Measurements from ENCODE around the gene FURIN. TPM values are rescaled to one million over a fixed set of nuclear protein-coding genes. Genes with fewer than 3 reads are reported as not detected.
"Not testable (repeated sequence)": the region's sequence is repeated elsewhere in the genome, so short reads cannot be mapped to it uniquely, and the experiment has no call there.

Gene FURIN
- total RNA-seq, 4 donors from 2014 or later = 28.7 to 71.1 (median 42.4) TPM

GRCh38 chr15:90904746-90905145 lies 36.4 kb downstream of the FURIN start:
- Histone ChIP-seq H3K27me3 (no peaks in the 10 kb centered on the region), H3K27ac (peak overlapping the region in 3 of 4 donors; percentile 52 to 96 (median 94)), H3K36me3 (peaks cover 0 to 39% (median 32%) of the 10 kb centered on the region in 3 donors), H3K9me3 (no peaks in the 10 kb centered on the region), H3K4me3 (no peak overlapping the region), H3K4me1 (peaks cover 0 to 75% (median 59%) of the 10 kb centered on the region in 4 donors)
- 84 to 90% methylated on average over 9 of the region's 9 CpGs for WGBS, 2 donors
- no peak for DNase-seq (ENCODE audit: low spot score in 2 of 2)
- TF ChIP-seq CTCF (IDR thresholded peaks at IDR 0.05) = no peak
- no peak for TF ChIP-seq EP300 (IDR thresholded peaks at IDR 0.05)
- TF ChIP-seq POLR2A (IDR thresholded peaks at IDR 0.05) = no peak

DNA sequence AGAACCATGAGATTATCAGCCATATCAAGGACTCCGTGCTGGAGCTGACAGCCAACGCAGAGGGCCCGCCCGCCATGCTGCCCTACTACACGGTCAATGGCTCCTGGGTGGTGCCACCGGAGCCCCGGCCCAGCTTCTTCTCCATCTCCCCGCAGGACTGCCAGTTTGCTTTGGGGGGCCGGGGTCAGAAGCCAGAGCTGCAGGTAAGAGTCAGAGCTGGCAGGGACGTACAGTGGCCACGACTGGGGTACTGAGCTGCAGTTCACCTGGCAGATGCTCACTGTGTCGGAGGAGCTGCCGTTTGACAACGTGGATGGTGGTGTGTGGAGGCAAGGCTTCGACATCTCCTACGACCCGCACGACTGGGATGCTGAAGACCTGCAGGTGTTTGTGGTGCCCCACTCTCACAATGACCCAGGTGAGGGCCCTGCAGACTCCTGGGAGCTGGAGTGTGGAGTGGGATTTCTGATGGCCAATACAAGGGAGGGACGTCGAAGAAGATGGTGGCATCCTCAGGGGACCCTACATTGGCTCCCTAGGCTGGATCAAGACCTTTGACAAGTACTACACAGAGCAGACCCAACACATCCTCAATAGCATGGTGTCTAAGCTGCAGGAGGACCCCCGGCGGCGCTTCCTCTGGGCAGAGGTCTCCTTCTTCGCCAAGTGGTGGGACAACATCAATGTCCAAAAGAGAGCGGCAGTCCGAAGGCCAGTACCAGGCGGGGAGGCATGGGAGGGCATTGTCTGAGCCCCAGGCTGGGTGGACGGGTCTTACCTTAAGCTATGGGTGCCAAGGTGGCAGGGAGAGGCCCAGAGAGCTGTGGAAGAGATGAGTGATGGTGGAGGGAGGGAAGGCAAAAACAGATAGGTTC lies 37.2 kb downstream of the FURIN start:
- Histone ChIP-seq H3K9me3 (no peaks in the 10 kb centered on the region), H3K27me3 (no peaks in the 10 kb centered on the region), H3K4me3 (no peak overlapping the region), H3K36me3 (peaks cover 0 to 47% (median 40%) of the 10 kb centered on the region in 3 donors), H3K27ac (peak overlapping the region in 3 of 4 donors; percentile 71 to 96 (median 94)), H3K4me1 (peaks cover 0 to 80% (median 60%) of the 10 kb centered on the region in 4 donors)
- TF ChIP-seq EP300 (IDR thresholded peaks at IDR 0.05) (no peak), POLR2A (IDR thresholded peaks at IDR 0.05) (no peak), CTCF (IDR thresholded peaks at IDR 0.05) (no peak)
- no peak for DNase-seq (ENCODE audit: low spot score in 2 of 2)
- 92 to 95% methylated on average over 26 to 28 of the region's 28 CpGs for WGBS, 2 donors

- Histone ChIP-seq H3K4me3 (no peak overlapping the region), H3K36me3 (peaks cover 4 to 55% (median 48%) of the 10 kb centered on the region in 3 donors), H3K4me1 (peaks cover 0 to 77% (median 57%) of the 10 kb centered on the region in 4 donors), H3K9me3 (no peaks in the 10 kb centered on the region), H3K27ac (peak overlapping the region; percentile 19 to 96 (median 82)), H3K27me3 (no peaks in the 10 kb centered on the region)
- 80 to 88% methylated on average over 8 to 11 of the region's 11 CpGs for WGBS, 2 donors
- no peak for TF ChIP-seq POLR2A (IDR thresholded peaks at IDR 0.05)
- TF ChIP-seq EP300 (IDR thresholded peaks at IDR 0.05) = no peak
- DNase-seq (ENCODE audit: low spot score in 2 of 2) = no peak
These were observed 37.9 kb downstream of the FURIN start for GRCh38 chr15:90906181-90906849.

DNA sequence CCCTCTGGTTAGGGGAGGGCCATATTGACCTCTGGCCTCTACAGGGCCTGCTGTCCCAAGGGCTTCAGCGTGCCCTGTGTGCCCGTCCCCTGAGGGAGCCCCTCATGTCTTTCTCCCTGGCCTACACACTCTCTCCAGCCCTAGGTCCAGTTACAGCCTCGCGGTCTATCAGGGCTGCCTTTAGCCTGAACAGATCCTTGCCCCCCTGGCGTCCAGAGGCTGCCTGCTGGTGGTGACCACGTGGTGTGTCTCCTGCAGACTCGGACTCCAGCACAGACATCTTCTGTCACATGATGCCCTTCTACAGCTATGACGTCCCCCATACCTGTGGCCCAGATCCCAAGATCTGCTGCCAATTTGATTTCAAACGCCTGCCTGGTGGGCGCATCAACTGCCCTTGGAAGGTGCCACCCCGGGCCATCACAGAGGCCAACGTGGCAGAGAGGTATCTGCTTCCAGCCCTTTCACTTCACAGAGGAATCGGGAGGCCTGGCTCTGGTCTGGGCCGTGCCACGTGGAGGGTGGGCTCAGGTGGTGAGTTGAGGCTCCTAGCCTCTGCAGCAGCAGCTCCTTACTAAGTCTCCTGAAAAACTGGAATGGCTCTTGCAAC lies 38.8 kb downstream of the FURIN start:
- H3K4me1 ChIP-seq = peaks cover 0 to 69% (median 50%) of the 10 kb centered on the region in 4 donors
- no peaks in the 10 kb centered on the region for H3K27me3 ChIP-seq
- TF ChIP-seq EP300 (IDR thresholded peaks at IDR 0.05) (no peak), POLR2A (IDR thresholded peaks at IDR 0.05) (no peak), CTCF (IDR thresholded peaks at IDR 0.05) (no peak)
- 65 to 76% methylated on average over 12 to 15 of the region's 15 CpGs for WGBS, 2 donors
- no peak for DNase-seq (ENCODE audit: low spot score in 2 of 2)
- no peaks in the 10 kb centered on the region for H3K9me3 ChIP-seq
- H3K36me3 ChIP-seq = peaks cover 5 to 63% (median 54%) of the 10 kb centered on the region in 3 donors
- H3K27ac ChIP-seq = peak overlapping the region; percentile 54 to 96 (median 82)
- no peak overlapping the region for H3K4me3 ChIP-seq

- H3K4me1 ChIP-seq = peaks cover 0 to 69% (median 49%) of the 10 kb centered on the region in 4 donors
These were observed 39.6 kb downstream of the FURIN start for GRCh38 chr15:90907838-90908507.

DNA sequence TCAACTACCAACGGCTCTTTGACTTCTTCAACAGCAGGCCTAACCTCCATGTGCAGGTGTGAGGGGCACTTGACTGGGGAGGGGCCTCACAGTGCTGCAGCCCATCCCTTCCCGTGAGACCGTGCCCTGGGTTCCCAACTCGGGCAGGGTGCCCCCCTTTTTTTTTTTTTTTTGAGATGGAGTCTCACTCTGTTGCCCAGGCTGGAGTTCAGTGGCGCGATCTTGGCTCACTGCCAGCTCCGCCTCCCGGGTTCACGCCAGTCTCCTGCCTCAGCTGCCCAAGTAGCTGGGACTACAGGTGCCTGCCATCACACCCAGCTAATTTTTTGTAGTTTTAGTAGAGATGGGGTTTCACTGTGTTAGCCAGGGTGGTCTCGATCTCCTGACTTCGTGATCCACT lies 41.1 kb downstream of the FURIN start:
- WGBS, 2 donors = 63% methylated on average over 11 of the region's 11 CpGs
- Histone ChIP-seq H3K4me1 (peaks cover 0 to 58% (median 40%) of the 10 kb centered on the region in 4 donors), H3K27ac (peak overlapping the region; percentile 54 to 96 (median 76)), H3K36me3 (peaks cover 7 to 86% (median 68%) of the 10 kb centered on the region in 3 donors)
- DNase-seq (ENCODE audit: low spot score in 2 of 2); H3K27me3 ChIP-seq; H3K9me3 ChIP-seq; H3K4me3 ChIP-seq: not testable (repeated sequence)

More at GRCh38 chr15:90907838-90908507, 39.6 kb downstream of the FURIN start:
- H3K27ac ChIP-seq = peak overlapping the region; percentile 54 to 96 (median 82)
- no peak for TF ChIP-seq POLR2A (IDR thresholded peaks at IDR 0.05)
- peak in 1 of 5 experiments; percentile 9 for TF ChIP-seq CTCF (IDR thresholded peaks at IDR 0.05)
- TF ChIP-seq EP300 (IDR thresholded peaks at IDR 0.05) = peak in 1 of 2 donors; percentile 69
- no peak overlapping the region for H3K4me3 ChIP-seq
- no peaks in the 10 kb centered on the region for H3K9me3 ChIP-seq
- peak in 1 of 2 donors; percentile 81 for DNase-seq (ENCODE audit: low spot score in 2 of 2)
- peaks cover 7 to 71% (median 63%) of the 10 kb centered on the region in 3 donors for H3K36me3 ChIP-seq
- WGBS, 2 donors = 34 to 38% methylated on average over 9 of the region's 9 CpGs
- H3K27me3 ChIP-seq = no peaks in the 10 kb centered on the region

All from tibial nerve (tissue), 4 donors.